OCI-LY7 (cell line): Measurements from ENCODE around the gene MILR1.

Experiments used
- CTCF ChIP-seq: fragments of 200-600 bp; sonication (generic); conservative IDR thresholded peaks from 2 replicates; pipeline ENCODE4 v1.5.1; 2014; ENCODE audit warnings: mild to moderate bottlenecking, antibody characterized with exemption, low read length, moderate library complexity, mixed read lengths
- EZH2phosphoT487 ChIP-seq: fragments of 200-600 bp; sonication (generic); IDR thresholded peaks from 2 replicates; pipeline ENCODE4 v1.6.1; 2018; ENCODE audit warnings: low read depth, borderline replicate concordance, mild to moderate bottlenecking, mixed run types, antibody characterized with exemption, low read length, moderate library complexity, mixed read lengths

- TF ChIP-seq CTCF (no peak), EZH2phosphoT487 (no peak)
These were observed 22.3 kb upstream of the MILR1 start for GRCh38 chr17:64426596-64426995.
